ENCODE data around the gene SND1. TPM values are rescaled to one million over a fixed set of nuclear protein-coding genes. Genes with fewer than 3 reads are reported as not detected.

The SND1 gene
- total RNA-seq, 2 donors from 2014 or later: 91.0 to 111 TPM

DNA sequence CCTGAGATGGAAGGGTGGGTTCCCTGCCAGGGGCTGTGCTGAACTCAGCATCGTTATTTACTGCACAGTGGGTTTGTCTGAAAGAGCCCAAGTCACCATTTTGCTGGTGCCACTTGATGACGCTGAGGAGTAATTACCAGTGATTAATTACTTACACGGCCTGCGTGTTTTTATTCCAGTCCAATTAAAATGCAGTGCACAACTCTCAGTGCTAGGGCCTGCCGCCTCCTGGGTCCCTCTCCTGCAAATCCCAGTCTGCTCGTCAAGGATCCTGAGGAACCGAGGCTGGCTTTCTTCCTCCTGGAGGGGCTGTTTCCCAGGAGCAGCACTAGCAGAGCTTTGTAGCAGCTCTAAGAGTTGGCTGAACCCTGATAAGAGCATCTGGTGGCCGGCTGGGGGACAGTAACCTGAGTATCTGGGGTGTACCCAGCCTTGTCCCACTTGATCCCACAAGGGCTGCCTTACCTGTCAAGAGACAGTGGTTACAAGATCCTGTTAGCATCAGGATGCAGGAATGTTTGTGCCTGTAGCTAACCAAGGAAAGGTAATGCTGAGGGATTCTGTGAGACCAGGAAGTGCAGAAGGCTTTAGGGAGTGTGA lies 424.3 kb downstream of the SND1 start:
- no peak for DNase-seq (ENCODE audit: low spot score)
- Histone ChIP-seq H3K4me1 (ENCODE audit: control insufficient read depth in 1 of 2, low read depth in 2 of 2) (no peaks in the 10 kb centered on the region), H3K27ac (no peak overlapping the region), H3K27me3 (replicated peaks; ENCODE audit: insufficient read depth) (no peaks in the 10 kb centered on the region), H3K36me3 (peaks cover 19% of the 10 kb centered on the region), H3K9me3 (no peaks in the 10 kb centered on the region), H3K4me3 (no peak overlapping the region)
- TF ChIP-seq, protein P1, sequence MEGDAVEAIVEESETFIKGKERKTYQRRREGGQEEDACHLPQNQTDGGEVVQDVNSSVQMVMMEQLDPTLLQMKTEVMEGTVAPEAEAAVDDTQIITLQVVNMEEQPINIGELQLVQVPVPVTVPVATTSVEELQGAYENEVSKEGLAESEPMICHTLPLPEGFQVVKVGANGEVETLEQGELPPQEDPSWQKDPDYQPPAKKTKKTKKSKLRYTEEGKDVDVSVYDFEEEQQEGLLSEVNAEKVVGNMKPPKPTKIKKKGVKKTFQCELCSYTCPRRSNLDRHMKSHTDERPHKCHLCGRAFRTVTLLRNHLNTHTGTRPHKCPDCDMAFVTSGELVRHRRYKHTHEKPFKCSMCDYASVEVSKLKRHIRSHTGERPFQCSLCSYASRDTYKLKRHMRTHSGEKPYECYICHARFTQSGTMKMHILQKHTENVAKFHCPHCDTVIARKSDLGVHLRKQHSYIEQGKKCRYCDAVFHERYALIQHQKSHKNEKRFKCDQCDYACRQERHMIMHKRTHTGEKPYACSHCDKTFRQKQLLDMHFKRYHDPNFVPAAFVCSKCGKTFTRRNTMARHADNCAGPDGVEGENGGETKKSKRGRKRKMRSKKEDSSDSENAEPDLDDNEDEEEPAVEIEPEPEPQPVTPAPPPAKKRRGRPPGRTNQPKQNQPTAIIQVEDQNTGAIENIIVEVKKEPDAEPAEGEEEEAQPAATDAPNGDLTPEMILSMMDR (IDR thresholded peaks at IDR 0.05): no peak
- no peak for ATAC-seq (ENCODE audit: insufficient number of reproducible peaks, low FRiP score, low read depth)

DNA sequence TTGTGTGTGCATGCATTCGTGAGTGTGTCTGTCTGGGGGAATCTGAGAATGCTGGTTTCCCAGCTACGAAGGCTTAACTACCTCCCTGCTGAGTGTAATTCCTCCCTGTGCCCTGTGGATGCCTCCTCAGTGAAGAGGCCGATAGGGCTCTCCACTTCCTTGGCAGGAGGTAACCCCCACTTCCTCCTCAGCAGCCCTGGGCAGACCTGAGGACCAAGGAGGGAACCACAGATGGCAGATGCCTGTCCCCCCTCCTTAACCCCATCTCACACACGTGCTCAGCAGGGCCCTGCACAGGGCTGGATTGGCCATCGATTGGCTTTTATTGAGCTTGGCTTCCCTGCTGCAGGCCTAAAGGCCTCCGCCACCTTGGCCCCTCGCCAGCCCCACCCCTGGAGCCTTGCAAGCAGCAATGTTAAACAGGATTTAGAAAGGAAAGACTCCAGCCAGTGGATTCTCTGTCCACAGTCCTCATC lies 424.8 kb downstream of the SND1 start:
- peaks cover 24% of the 10 kb centered on the region for H3K36me3 ChIP-seq
- ATAC-seq (ENCODE audit: insufficient number of reproducible peaks, low FRiP score, low read depth): no peak

DNA sequence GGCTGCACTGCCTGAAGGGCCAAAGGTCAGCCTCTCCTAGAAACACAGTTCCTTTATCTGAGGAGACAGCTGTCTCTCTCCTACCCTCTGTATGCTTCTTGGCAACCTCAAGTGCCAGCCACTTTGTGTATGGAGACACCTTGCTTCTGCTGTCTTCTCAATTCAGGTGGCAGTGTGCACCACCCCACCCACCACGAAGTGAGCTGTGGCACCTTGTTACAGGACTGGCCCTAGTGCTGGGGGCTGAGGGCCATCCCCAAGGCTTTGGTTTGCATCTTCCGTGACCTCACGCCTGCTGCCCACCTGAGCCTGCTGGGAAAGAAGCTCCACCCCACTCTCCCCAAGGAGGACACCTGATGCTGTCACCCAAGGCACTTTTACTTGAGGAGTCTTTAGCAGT lies 426.3 kb downstream of the SND1 start:
- H3K9me3 ChIP-seq: no peaks in the 10 kb centered on the region
- H3K27me3 ChIP-seq (replicated peaks; ENCODE audit: insufficient read depth): no peaks in the 10 kb centered on the region
- DNase-seq (ENCODE audit: low spot score) (no peak), ATAC-seq (ENCODE audit: insufficient number of reproducible peaks, low FRiP score, low read depth) (no peak)
- H3K27ac ChIP-seq: no peak overlapping the region
- peaks cover 30% of the 10 kb centered on the region for H3K36me3 ChIP-seq
- TF ChIP-seq, protein P1 (IDR thresholded peaks at IDR 0.05): no peak
- no peaks in the 10 kb centered on the region for H3K4me1 ChIP-seq (ENCODE audit: control insufficient read depth in 1 of 2, low read depth in 2 of 2)
- H3K4me3 ChIP-seq: no peak overlapping the region

More for the DNA sequence above, 424.8 kb downstream of the SND1 start:
- DNase-seq (ENCODE audit: low spot score): no peak
- H3K4me3 ChIP-seq: no peak overlapping the region
- no peaks in the 10 kb centered on the region for H3K27me3 ChIP-seq (replicated peaks; ENCODE audit: insufficient read depth)
- TF ChIP-seq, protein P1 (IDR thresholded peaks at IDR 0.05): no peak
- H3K4me1 ChIP-seq (ENCODE audit: control insufficient read depth in 1 of 2, low read depth in 2 of 2): no peaks in the 10 kb centered on the region
- H3K9me3 ChIP-seq: no peaks in the 10 kb centered on the region
- no peak overlapping the region for H3K27ac ChIP-seq

DNA sequence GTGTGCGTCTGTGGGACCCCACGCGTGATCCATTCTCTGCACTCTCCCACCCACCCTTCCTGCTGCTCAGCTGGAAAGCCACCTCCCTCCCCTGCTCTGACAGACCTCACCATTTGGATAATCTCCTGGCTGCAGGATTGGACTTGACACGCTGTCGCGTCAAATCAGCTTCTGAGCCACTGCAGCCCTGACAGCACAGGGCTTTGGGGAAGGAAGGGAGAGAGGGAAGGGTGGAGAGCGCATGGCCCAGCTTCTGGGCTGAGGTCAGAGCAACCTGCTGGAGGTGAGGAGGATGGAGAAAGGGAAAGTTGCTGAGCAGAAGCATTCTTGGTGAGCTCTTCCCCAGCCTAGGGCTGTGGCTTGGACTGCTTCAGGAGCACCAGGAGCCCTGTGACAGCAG lies 428.2 kb downstream of the SND1 start:
- Histone ChIP-seq H3K27me3 (replicated peaks; ENCODE audit: insufficient read depth) (no peaks in the 10 kb centered on the region), H3K27ac (no peak overlapping the region), H3K4me1 (ENCODE audit: control insufficient read depth in 1 of 2, low read depth in 2 of 2) (no peaks in the 10 kb centered on the region), H3K9me3 (no peaks in the 10 kb centered on the region), H3K4me3 (no peak overlapping the region), H3K36me3 (peaks cover 30% of the 10 kb centered on the region)
- no peak for DNase-seq (ENCODE audit: low spot score)
- no peak for ATAC-seq (ENCODE audit: insufficient number of reproducible peaks, low FRiP score, low read depth)
- TF ChIP-seq, protein P1 (IDR thresholded peaks at IDR 0.05): no peak

DNA sequence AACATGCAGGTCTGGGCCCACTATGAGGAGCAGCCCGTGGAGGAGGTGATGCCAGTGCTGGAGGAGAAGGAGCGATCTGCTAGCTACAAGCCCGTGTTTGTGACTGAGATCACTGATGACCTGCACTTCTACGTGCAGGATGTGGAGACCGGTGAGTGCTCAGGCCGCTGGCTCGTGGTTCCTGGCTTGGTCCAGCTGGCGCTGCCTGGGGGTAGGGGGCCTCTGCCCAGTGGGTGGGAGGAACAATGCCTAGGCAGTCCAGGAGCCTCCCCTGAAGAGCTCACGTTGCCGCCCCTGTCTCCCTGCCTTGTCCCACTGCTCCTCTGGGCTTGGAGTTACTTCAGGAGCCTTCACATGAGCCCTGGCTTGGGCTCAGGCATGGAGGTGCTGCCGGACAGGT lies 429.4 kb downstream of the SND1 start:
- TF ChIP-seq, protein P1 (IDR thresholded peaks at IDR 0.05): no peak
- ATAC-seq (ENCODE audit: insufficient number of reproducible peaks, low FRiP score, low read depth): no peak

More for the DNA sequence above, 429.4 kb downstream of the SND1 start:
- no peak overlapping the region for H3K4me3 ChIP-seq
- no peak for DNase-seq (ENCODE audit: low spot score)
- H3K27ac ChIP-seq: no peak overlapping the region
- no peaks in the 10 kb centered on the region for H3K4me1 ChIP-seq (ENCODE audit: control insufficient read depth in 1 of 2, low read depth in 2 of 2)
- no peaks in the 10 kb centered on the region for H3K27me3 ChIP-seq (replicated peaks; ENCODE audit: insufficient read depth)
- peaks cover 40% of the 10 kb centered on the region for H3K36me3 ChIP-seq
- H3K9me3 ChIP-seq: no peaks in the 10 kb centered on the region
